GM13976 (cell line): ENCODE measurements around the gene ARCN1.

Experiments
- DNase-seq: peaks from one replicate; pipeline ENCODE4 v3.0.0; 2012; ENCODE audit warnings: low spot score
- in situ Hi-C: fragments of 300-500 bp; cut with MboI; formaldehyde crosslinking; loops from one replicate; pipeline ENCODE4 v1.12.0; 2022; ENCODE audit warnings: low sequenced_read_pairs, mixed read lengths, inconsistent platforms; ENCODE audit not compliant: unreplicated experiment
- TF ChIP-seq, protein P1 (sequence below): IDR thresholded peaks from 2 replicates; pipeline ENCODE4 v1.5.1; 2012; ENCODE audit warnings: borderline replicate concordance, mild to moderate bottlenecking; ENCODE audit not compliant: insufficient read depth; ENCODE audit errors: extremely low read depth, missing control alignments, control extremely low read depth

ARCN1 gene

DNA sequence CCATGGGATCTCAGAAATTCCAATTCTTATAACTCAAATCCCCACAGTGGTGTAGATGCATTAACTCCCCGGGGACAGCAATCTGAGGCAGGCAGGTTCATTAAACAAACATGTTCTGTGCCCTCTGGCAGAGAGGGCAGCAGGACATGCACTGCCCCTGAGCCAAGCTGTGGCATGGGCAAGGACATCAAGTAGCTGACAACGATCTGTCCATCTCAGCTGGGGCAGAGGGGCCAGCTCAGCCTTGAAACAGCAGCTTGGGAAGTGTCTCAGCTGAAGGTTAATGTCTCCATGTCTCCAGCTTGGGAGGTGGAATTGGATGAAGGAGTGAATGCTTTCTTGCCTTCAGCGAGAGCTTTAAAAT, 27.6 kb upstream of the ARCN1 start:
- no peak for DNase-seq
- TF ChIP-seq, protein P1, sequence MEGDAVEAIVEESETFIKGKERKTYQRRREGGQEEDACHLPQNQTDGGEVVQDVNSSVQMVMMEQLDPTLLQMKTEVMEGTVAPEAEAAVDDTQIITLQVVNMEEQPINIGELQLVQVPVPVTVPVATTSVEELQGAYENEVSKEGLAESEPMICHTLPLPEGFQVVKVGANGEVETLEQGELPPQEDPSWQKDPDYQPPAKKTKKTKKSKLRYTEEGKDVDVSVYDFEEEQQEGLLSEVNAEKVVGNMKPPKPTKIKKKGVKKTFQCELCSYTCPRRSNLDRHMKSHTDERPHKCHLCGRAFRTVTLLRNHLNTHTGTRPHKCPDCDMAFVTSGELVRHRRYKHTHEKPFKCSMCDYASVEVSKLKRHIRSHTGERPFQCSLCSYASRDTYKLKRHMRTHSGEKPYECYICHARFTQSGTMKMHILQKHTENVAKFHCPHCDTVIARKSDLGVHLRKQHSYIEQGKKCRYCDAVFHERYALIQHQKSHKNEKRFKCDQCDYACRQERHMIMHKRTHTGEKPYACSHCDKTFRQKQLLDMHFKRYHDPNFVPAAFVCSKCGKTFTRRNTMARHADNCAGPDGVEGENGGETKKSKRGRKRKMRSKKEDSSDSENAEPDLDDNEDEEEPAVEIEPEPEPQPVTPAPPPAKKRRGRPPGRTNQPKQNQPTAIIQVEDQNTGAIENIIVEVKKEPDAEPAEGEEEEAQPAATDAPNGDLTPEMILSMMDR = no peak
- in situ Hi-C loops = no loop called here

DNA sequence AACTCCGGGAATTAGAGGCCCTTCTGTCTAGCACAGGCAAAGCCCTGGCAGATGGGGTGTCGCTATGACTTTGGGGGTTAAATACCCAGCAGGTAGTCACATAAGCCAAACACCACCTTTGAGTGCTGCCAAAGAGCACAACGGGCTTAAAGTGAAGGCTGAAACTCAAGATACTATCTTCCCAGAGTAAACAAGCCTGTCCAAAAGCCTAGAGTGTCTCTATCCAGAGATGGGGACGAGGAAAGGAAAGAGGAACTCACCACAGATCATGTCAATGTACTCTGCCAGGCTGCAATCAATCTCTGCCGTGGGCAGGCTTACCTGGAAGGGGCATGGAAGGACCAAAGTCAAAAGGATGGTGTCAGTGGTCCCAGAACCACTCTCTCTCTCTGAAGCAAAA, 26.7 kb upstream of the ARCN1 start:
- DNase-seq = no peak
- TF ChIP-seq, protein P1 = no peak
- in situ Hi-C loops = no loop called here

DNA sequence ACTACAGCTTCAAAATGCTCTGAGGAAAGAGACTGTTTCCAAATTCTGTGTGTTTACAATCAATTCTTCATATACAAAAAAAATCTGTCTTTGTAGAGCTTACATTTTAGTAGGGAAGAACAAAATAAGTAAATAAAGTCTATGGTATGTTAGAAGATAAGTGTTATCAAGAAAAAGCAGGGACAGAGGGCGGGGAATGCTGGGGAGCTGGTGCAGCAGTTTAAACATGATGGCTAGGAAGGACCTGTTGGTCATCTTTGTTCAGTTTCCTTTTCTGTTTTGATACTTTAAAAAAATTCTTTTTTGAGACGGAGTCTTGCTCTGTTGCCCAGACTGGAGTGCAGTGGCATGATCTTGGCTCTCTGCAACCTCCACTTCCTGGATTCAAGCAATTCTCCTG, 25.1 kb upstream of the ARCN1 start:
- no peak for DNase-seq
- TF ChIP-seq, protein P1 = no peak
- in situ Hi-C loops = no loop called here

DNA sequence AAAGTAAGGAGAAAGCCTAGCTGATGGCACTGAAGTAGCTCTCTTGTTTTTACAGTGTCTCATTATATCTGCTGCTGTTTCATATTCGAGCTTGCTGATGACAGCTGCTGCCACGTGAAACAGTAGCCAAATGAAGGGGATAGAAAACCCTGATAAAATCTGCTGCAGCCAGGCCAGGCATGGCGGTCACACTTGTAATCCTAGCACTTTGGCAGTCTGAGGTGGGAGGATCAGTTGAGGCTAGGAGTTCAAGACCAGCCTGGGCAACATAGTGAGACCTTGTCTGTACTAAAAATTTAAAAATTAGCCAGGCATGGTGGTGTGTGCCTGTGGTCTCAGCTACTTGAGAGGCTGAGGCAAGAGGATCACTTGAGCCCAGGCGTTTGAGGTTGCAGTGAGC, 19.9 kb upstream of the ARCN1 start:
- in situ Hi-C loops = no loop called here
- TF ChIP-seq, protein P1 = no peak
- DNase-seq = no peak

DNA sequence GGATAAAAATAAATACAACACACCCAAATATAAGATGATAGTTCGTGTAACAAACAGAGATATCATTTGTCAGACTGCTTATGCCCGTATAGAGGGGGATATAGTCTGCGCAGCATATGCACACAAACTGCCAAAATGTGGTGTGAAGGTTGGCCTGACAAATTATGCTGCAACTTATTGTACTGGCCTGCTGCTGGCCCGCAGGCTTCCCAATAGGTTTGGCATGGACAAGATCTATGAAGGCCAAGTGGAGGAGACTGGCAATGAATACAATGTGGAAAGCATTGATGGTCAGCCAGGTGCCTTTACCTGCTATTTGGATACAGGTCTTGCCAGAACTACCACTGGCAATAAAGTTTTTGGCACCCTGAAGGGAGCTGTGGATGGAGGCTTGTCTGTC, 11.4 kb upstream of the ARCN1 start:
- TF ChIP-seq, protein P1 = no peak
- no peak for DNase-seq
- in situ Hi-C loops = no loop called here

DNA sequence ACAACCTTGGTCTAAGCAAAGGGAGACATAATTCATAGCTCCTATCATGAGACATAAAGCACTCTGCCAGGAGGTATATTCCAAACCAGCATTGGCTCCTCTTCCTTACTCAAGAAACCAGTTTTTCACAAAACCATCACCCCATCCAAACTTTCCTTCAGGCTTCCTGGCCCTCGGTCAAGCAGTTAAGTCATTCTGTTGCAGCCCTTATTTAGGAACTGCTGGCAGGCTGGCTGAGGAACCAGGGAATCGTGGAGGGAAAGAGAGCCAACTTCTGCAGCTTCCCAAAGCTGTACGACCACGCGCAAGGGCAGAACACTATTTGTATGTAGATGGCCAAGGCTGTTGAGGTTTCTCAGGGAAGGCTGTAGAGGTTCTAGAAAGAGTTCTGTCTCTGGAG, 7.2 kb upstream of the ARCN1 start:
- no peak for DNase-seq
- in situ Hi-C loops = no loop called here
- TF ChIP-seq, protein P1 = no peak

DNA sequence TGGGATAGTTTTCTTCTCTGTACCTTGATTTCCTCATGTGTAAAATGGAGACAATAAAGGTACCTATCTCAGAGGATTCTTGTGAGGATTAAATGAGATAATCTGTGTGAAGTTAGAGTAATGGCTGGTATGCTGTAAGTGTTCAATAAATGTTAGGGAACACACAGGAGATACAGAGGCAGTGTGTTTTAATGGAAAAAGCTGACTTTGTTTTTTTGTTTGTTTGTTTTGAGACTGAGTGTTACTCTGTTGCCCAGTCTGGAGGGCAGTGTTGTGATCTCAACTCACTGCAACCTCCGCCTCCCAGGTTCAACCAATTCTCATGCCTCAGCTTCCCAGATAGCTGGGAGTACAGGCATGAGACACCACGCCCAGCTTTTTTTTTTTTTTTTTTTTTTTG, 2.5 kb upstream of the ARCN1 start:
- TF ChIP-seq, protein P1 = no peak
- in situ Hi-C loops = no loop called here
- DNase-seq = no peak
